Stimulated activated CD8-positive, alpha-beta memory T cell treated with anti-CD3 and anti-CD28 coated beads, Interleukin-7, amount 100 ng/mL, for 48 hours (primary cell): ENCODE data around the gene RNF166.

Experiments
- DNase-seq, 2 donors: peaks; one replicate each; pipeline ENCODE4 v3.0.0-alpha.2; 2020; ENCODE audit warnings: low read depth in 1 of 2; ENCODE audit errors: extremely low read depth in 1 of 2

The RNF166 gene

GRCh38 chr16:88655733-88656281, 50.4 kb downstream of the RNF166 start:
- DNase-seq, result no peak

DNA sequence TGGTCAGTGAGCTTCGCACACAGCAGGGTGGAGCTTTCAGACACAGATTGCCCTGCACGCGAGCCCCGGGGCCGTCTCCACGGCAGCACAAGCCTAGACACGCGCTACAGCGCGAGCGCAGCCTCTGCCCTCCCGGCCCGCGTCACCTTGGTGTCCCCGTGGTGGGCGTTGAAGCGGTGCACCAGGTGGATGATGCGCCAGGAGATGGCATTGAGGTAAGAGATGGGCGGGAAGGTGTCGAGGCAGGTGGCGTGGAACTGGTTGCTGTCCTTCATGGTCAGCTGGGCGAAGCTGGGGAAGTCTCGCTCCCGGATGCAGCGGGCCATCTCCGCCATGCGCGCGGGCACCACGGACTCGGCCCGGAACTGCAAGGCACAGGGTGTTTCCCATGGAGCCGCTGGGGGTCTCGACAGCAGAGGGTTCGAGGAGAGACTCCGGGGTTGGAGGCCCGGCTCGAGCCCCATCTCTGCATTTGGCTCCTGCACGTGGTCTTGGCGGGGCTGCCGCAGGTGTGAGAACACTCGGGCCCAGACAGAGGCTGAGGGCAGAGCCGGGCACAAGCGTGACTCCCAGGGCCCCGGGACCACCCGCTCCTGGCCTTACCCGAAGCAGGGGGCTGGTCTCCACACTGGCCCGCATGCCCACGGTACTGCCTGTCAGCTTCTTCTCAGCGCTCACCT, 51.0 kb downstream of the RNF166 start:
- no peak for DNase-seq

DNA sequence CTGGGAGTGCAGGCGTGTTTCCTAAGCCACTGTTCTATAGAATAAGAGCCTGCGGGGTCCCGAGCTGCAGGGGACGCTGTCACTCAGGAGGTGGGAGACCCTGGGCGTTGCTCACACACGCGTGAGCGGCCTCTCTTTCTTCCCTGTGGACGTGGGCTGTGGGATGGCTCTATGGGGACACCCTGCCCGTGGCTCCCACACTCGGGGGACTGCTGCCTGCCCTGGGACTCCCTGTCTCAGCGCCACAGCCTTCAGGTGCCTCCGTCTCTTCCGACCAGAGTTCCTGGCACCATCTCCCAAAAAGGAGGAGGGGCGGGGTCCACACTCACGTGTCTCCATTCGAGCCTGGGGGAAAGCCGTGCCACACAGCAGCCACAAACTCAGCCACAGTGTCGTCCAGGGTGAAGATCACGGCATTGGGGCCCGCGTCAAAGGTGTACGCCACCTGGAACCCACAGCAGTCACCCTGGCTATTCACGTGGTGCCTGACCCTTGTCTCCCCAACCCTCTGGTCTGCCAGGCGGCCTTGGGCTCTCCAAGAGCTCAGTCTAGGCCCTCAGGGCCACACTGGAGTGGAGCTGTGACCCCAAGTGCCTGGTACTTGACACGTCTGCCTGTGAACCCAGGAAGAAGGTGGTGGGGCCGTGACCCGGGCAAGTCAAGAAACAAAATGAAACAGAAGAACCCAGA, 51.7 kb downstream of the RNF166 start:
- no peak for DNase-seq

DNA sequence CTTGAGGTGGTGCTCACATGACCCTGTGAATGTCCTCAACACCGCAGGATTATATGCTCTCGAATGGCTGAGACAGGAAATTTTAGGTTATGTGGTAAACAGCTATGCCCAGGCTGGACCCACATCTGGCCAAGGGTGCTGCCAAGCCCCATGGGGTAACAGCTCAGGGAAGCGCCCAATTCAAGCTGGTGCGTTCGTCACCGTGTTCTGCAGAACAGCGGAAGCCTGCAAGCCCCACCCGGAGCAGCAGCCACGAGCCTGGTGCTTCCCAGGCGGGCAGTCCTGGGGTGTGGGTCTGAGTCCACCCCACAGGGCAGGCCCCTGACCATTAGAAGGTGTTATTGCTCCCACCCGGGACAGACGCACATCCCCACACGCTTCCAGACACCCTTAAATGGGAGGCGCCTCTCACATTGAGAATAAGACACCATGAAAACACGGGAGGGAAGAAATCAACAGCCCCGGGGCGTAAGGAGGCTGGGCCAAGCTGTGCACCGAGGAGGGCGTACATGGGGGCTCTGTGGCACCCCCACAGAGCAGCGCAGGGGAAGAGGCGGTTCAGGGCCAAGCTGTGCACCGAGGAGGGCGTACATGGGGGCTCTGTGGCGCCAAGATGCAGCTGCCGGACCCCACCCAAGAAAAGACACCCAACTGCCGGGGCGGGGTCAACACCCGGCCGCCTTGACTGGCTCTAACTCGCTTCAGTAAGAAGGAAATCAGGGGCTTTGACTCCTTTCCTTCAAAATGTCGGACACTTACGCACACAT, 52.4 kb downstream of the RNF166 start:
- DNase-seq, result no peak

DNA sequence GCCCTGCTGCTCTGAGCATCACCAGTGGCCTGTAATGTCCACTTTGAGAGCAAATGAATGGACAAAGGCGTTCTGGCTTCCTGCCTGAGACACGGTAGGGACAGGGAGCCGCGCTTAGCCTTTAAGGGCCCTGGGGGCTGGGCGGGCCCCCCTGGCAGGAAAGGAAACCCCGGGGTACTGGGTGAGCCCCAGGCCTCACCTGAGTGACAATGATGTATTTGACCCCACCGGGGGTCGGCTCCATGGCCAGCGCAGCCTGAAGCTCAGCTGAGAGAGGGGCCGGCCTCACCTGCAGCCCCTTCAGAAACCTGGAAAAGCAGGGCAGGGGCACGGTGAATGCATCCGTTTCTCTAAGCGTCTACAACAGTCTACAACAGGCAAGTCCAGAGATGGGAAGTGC, 53.1 kb downstream of the RNF166 start:
- DNase-seq, result no peak

DNA sequence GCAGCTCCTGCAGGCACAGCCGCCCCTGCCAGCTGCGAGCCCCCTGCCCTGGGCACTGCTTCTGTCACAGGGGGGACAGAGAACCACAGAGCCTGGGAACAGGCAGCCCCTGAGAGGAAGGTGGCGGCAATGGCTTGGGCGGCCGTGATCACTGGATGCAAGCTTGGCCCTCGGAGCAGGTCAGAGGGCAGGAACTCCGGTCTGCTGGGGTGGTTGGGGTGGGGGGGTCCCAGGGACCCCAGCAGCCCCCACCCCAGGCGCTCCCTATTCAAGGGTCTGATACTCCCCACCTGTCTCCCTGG, 53.5 kb downstream of the RNF166 start:
- no peak for DNase-seq

- no peak for DNase-seq
Observed at GRCh38 chr16:88651989-88652761, 54.0 kb downstream of the RNF166 start.

GRCh38 chr16:88651276-88651988, 54.8 kb downstream of the RNF166 start:
- peak; percentile 63 to 87 for DNase-seq

DNA sequence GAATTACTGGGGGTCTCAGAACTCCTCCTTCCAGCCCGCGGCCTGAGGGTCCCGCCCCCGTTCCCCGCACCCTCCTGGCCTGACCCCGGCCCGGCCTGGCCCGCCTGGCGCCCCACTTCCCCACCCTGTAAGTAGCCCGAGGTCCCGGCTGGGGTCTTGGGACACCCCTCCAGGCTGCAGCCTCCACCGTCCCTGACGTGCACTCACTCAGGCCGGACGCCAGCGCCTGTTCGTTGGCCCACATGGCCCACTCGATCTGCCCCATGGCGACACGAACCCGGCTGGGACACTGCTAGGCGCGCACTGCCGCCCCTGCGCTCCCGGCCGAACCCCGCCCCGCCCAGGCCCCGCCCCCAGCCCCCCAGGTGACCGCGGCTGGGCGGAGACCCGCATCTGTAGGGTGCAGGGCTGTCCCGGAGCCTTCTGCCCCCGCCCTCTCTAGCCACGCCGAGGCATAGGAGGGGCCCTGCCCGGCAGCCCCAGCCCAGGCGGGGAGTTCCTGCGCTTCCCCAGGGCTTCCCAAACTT, 55.4 kb downstream of the RNF166 start, which contains the start of gene CYBA:
Gene CYBA, minus strand, starts transcription at position 305 of the 527 bp plus-strand sequence. Its CDS starts 40 bp downstream, at position 265.
- DNase-seq, result peak; percentile 81 to 83

DNA sequence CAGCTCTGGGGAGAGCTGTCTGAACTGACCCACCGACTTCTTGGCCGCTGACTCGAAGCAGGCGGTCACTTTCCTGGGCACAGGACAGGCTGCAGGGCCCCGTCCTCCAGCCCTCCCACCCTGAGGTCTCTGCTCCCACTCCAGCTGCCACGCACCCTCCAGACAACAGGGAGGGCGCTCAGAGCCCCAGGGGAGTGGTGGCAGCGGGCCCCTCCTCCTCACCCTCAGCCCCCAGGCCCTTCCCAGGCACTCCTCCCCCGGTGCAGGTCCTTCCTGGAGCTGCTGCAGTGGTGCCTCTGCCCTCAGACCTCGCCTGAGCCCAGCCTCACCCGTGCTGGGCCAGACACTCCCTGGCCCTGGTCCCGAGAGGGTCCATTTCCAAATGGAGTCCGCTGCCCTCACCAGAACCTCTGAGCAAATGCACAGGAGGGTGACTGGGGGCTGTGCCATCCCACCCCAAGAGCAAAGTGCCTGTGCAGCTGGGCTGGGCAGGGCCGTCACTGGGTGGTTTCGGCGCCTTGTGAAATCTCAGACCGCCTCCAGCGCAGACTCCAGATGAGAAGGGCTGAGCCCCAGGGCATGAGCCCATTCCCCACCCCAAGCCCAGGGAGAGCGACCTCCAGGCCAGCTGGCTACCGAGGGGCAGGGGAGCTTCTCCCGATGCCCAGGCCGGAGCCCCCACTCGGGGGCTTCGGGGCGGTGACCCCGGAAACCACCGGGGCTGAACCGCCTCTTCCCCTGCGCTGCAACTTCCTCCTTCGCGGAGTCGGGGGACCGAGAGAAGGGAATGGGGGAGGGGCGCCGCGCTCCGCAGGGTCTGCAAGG, 56.1 kb downstream of the RNF166 start:
- DNase-seq, result no peak

- no peak for DNase-seq
Observed at GRCh38 chr16:88649195-88649923, 56.8 kb downstream of the RNF166 start.

DNA sequence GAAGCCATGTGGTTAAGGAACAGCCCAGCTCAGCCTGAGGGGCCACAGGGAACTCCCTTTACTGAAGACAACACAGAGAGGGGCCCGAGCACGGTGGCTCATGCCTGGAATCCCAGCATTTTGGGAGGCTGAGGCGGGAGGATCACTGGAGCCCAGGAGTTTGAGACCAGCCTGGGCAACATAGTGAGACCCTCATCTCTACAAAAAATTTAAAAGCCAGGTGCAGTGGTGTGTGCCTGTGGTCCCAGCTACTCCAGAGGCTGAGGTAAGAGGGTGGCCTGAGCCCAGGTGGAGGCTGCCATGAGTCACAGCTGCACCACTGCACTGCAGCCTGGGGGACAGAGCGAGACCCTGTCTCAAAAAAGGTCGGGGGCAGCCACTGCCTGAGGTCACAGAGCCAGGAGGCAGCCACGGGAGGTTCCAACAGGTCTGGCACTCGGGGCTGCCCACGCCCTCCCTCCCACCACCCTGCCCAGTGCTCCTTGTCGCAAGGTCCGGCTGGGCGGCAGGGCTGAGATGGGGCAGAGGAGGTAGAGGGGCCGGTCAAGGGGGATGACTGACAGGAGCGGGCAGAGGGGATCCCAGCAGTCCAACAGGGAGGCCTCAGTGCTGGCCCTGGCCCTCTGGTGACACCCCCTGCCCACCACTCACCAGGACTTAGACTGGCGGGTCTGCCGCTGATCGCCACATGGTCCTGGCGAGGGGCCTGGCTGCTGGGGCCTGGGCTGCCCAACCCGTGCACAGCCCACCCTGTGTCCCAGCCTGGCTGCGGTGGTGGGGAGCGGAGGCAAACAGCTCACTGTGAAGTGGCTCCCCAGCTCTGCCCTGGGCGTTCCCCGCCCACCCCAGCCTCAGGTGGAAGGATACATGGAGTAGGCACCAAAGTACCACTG, 58.8 kb downstream of the RNF166 start:
- DNase-seq, result no peak
